DOHH2 (cell line): ENCODE data around the gene KCTD15.

Experiments used
- CTCF ChIP-seq: fragments of 200-600 bp; sonication (generic); IDR thresholded peaks from one replicate; pipeline ENCODE4 v1.5.1; 2014; ENCODE audit warnings: antibody characterized with exemption, mild to moderate bottlenecking, low read depth, low read length; ENCODE audit not compliant: poor library complexity, severe bottlenecking
- EZH2phosphoT487 ChIP-seq: fragments of 200-600 bp; sonication (generic); IDR thresholded peaks from 2 replicates; pipeline ENCODE4 v1.6.1; 2017; ENCODE audit warnings: borderline replicate concordance, mild to moderate bottlenecking, antibody characterized with exemption, low read length, moderate library complexity, mixed read lengths

GRCh38 chr19:33777753-33778088, 18.9 kb upstream of the KCTD15 start:
- TF ChIP-seq CTCF = no peak
- TF ChIP-seq EZH2phosphoT487 = no peak
